Fibroblast of the conjunctiva (primary cell): ENCODE data around the gene TMPRSS7.

Experiments
- DNase-seq: peaks from one replicate; pipeline ENCODE4 v3.0.0-alpha.2; 2010; ENCODE audit warnings: low read depth

TMPRSS7 gene

GRCh38 chr3:112128843-112129727 lies 94.5 kb downstream of the TMPRSS7 start:
- DNase-seq, result peak; percentile 12

- no peak for DNase-seq
These were observed 95.5 kb downstream of the TMPRSS7 start for GRCh38 chr3:112129925-112130637.

GRCh38 chr3:112130638-112130993 lies 96.1 kb downstream of the TMPRSS7 start:
- no peak for DNase-seq
